Measurements from ENCODE around the gene JMJD1C.

DNA sequence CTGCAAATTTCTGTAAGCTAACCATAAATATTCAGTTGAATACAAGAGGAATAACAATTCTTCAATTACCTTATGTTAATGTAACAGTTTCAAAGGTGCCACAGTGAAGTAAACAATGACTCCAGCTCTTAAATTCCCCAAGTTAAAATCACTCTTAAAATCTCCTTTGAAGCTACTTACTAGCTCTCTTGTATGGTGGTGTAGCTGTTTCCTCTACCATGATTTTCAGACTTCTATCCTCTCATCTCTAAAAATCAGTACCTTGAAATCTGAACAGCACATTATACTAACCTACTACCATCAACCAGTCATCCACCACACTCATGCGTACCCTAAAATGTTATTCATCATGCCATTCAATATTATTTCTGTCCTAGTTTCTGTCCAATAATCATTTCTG lies 29.6 kb downstream of the JMJD1C start:
- TF ChIP-seq, protein P1, sequence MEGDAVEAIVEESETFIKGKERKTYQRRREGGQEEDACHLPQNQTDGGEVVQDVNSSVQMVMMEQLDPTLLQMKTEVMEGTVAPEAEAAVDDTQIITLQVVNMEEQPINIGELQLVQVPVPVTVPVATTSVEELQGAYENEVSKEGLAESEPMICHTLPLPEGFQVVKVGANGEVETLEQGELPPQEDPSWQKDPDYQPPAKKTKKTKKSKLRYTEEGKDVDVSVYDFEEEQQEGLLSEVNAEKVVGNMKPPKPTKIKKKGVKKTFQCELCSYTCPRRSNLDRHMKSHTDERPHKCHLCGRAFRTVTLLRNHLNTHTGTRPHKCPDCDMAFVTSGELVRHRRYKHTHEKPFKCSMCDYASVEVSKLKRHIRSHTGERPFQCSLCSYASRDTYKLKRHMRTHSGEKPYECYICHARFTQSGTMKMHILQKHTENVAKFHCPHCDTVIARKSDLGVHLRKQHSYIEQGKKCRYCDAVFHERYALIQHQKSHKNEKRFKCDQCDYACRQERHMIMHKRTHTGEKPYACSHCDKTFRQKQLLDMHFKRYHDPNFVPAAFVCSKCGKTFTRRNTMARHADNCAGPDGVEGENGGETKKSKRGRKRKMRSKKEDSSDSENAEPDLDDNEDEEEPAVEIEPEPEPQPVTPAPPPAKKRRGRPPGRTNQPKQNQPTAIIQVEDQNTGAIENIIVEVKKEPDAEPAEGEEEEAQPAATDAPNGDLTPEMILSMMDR (IDR thresholded peaks at IDR 0.05) = no peak
- no peak for TF ChIP-seq EP300 (IDR thresholded peaks at IDR 0.05)
